ENCODE measurements around the gene EFCAB13. TPM values are rescaled to one million over a fixed set of nuclear protein-coding genes. Genes with fewer than 3 reads are reported as not detected.

EFCAB13 gene
- total and polyA plus RNA-seq, 2 of the 4 experiments (the other 2 are of a cell fraction): 0.77 to 1.4 TPM

DNA sequence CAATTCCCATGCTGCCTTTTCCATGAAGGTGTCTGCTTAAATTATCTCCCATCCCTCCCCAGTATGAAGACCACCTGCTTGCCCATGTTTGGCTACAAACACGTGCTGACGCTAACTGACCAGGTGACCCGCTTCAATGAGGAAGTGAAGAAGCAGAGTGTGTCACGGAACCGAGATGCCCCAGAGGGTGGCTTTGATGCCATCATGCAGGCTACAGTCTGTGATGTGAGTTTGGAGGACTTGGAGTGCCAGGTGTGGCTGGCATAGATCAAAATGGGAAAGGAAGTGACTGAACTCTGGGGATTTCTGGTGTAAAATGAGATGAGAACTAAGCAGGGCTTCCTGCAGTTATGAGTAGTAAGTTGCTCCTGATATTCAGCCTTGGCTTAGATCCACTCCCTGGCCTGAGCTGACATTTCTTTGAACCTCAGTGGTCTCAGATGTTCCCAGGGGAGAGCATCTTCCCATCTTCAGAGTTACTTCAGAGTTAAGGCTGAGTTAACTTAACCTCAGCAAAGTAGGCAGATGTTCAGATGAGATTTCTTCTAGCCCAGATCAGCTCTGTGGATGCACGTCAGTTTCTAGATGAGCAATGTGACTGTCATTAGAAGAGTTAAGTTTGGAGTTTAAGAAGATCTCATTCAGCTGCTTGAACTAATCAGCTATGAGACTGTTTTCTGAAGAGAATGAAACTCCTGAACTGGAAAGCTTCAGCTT is 37.4 kb upstream of the EFCAB13 start:
- Histone ChIP-seq H2BK15ac (ENCODE audit: low read depth, low read length) (peak overlapping the region; percentile 21; the same call in 1 of the 3 replicates), H2AK9ac (replicated peaks; ENCODE audit: low read depth, low read length, poor library complexity) (no peak overlapping the region), H3K9me3 (ENCODE audit: control insufficient read depth, insufficient read depth, low read length) (no peaks in the 10 kb centered on the region), H3K23ac (ENCODE audit: low read depth, low read length) (no peak overlapping the region), H4K20me1 (ENCODE audit: insufficient read depth, low read length) (no peaks in the 10 kb centered on the region), H3K4me2 (ENCODE audit: low read depth, low read length) (no peak overlapping the region), H2BK5ac (ENCODE audit: low read depth, low read length, poor library complexity, severe bottlenecking) (no peak overlapping the region), H3K14ac (replicated peaks; ENCODE audit: low read depth, low read length) (no peak overlapping the region), H3K79me1 (ENCODE audit: low read depth in 1 of 2, low read length in 2 of 2) (peaks cover 3 to 13% of the 10 kb centered on the region in 2 experiments; a peak in 3 of 4 replicates), H3K27ac (ENCODE audit: insufficient read depth, low read length) (no peak overlapping the region), H3K27me3 (ENCODE audit: control insufficient read depth, insufficient read depth, low read length) (no peaks in the 10 kb centered on the region), H3K9ac (ENCODE audit: low read depth, low read length) (no peak overlapping the region), H3K36me3 (ENCODE audit: control insufficient read depth, insufficient read depth, low read length) (peaks cover 46% of the 10 kb centered on the region), H3K9me1 (ENCODE audit: insufficient read depth, low read length) (peaks cover 15% of the 10 kb centered on the region), H3K56ac (ENCODE audit: extremely low read depth, insufficient read depth, low read length) (no peak overlapping the region), H4K5ac (ENCODE audit: low read depth, low read length) (no peak overlapping the region), H4K91ac (ENCODE audit: insufficient read depth, low read depth, low read length) (no peak overlapping the region), H2AK5ac (ENCODE audit: low read depth, low read length) (peak overlapping the region; percentile 28; the same call in 1 of the 2 replicates), H2AFZ (replicated peaks; ENCODE audit: low read length, poor library complexity) (no peak overlapping the region), H2BK120ac (ENCODE audit: low read depth, low read length) (no peak overlapping the region), H3K4me3 (ENCODE audit: insufficient read depth, low read depth, low read length) (no peak overlapping the region), H3K18ac (ENCODE audit: low read depth, low read length) (peak overlapping the region; percentile 1; the same call in 1 of the 2 replicates), H4K8ac (ENCODE audit: low read depth in 2 of 2, low read length in 2 of 2) (no peak overlapping the region), H3K4ac (ENCODE audit: low read depth, low read length) (no peak overlapping the region), H3K4me1 (ENCODE audit: control insufficient read depth, insufficient read depth, low read length) (peaks cover 9% of the 10 kb centered on the region), H2BK20ac (ENCODE audit: low read depth, low read length) (no peak overlapping the region)
- intact Hi-C loops (cut with micrococcal nuclease) (no loop called here), in situ Hi-C loops (cut with MboI; ENCODE audit: low sequenced_read_pairs) (no loop called here), dilution Hi-C loops (cut with HindIII; ENCODE audit: low sequenced_read_pairs, unreplicated experiment) (no loop called here)
- POLR2A ChIA-PET (ENCODE audit: unreplicated experiment): no interaction called here
- BruUV-seq (replicated peaks): no TSS peak
- DNase-seq (peak; percentile 26), ATAC-seq (ENCODE audit: low read depth) (no peak)
- CTCF ChIA-PET: no interaction called here
- 69% methylated on average over 3 of the region's 6 CpGs; no CpG with 5 or more reads in 1 of the 2 experiments for WGBS, 2 experiments (ENCODE audit: extremely low coverage in 2 of 2, insufficient read length in 1 of 2)
- TF ChIP-seq NFE2L2 (IDR thresholded peaks at IDR 0.05; ENCODE audit: low read depth, low read length): no peak
- TF ChIP-seq RCOR1 (IDR thresholded peaks at IDR 0.05; ENCODE audit: insufficient replicate concordance, low read length): no peak

Data from IMR-90 (cell line).